Measurements from ENCODE around the gene CEMIP. TPM values are rescaled to one million over a fixed set of nuclear protein-coding genes. Genes with fewer than 3 reads are reported as not detected.

The CEMIP gene
- polyA plus RNA-seq, 1 of the 3 experiments (the other 2 are of a cell fraction): 27.8 TPM

- Histone ChIP-seq H3K79me2 (ENCODE audit: insufficient read depth) (peaks cover 74% of the 10 kb centered on the region), H3K4me2 (no peak overlapping the region), H3K27ac (ENCODE audit: low read depth in 2 of 2, low read length in 1 of 2) (no peak overlapping the region), H3K4me1 (ENCODE audit: control insufficient read depth in 1 of 2, insufficient read depth in 2 of 2, low read depth in 1 of 2, low read length in 1 of 2) (peaks cover 0 to 13% of the 10 kb centered on the region in 2 experiments; a peak in 2 of 4 replicates), H2AFZ (ENCODE audit: low read depth) (no peak overlapping the region), H4K20me1 (ENCODE audit: insufficient read depth) (peaks cover 10% of the 10 kb centered on the region), H3K9ac (no peak overlapping the region), H3K9me3 (no peaks in the 10 kb centered on the region), H3K36me3 (replicated peaks in 1 of 2; ENCODE audit: control insufficient read depth in 1 of 2, insufficient read depth in 2 of 2, low read length in 1 of 2) (peaks cover 7 to 8% of the 10 kb centered on the region in 2 experiments), H3F3A (replicated peaks; ENCODE audit: insufficient read depth) (no peaks in the 10 kb centered on the region), H3K9me2 (no peaks in the 10 kb centered on the region), H3K4me3 (ENCODE audit: low read depth in 2 of 2, low read length in 1 of 2) (no peak overlapping the region), H3K27me3 (ENCODE audit: insufficient read depth) (no peaks in the 10 kb centered on the region)
- 96% methylated on average over 9 of the region's 9 CpGs for WGBS (ENCODE audit: low lambda C conversion rate)
- POLR2A ChIA-PET: no interaction called here
- CTCF ChIA-PET: interaction anchor here (9.0 kb wide), 1 partner anchor 16 kb away, joined by 52 read pairs; no protein-coding TSS in a partner anchor
- no peak for TF ChIP-seq GABPA (IDR thresholded peaks at IDR 0.05; ENCODE audit: low read depth)
- TF ChIP-seq, protein P1, sequence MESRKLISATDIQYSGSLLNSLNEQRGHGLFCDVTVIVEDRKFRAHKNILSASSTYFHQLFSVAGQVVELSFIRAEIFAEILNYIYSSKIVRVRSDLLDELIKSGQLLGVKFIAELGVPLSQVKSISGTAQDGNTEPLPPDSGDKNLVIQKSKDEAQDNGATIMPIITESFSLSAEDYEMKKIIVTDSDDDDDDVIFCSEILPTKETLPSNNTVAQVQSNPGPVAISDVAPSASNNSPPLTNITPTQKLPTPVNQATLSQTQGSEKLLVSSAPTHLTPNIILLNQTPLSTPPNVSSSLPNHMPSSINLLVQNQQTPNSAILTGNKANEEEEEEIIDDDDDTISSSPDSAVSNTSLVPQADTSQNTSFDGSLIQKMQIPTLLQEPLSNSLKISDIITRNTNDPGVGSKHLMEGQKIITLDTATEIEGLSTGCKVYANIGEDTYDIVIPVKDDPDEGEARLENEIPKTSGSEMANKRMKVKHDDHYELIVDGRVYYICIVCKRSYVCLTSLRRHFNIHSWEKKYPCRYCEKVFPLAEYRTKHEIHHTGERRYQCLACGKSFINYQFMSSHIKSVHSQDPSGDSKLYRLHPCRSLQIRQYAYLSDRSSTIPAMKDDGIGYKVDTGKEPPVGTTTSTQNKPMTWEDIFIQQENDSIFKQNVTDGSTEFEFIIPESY (IDR thresholded peaks at IDR 0.05; ENCODE audit: borderline replicate concordance, low read depth): no peak
- TF ChIP-seq TCF12 (IDR thresholded peaks at IDR 0.05): no peak
- no peak for TF ChIP-seq TEAD4 (IDR thresholded peaks at IDR 0.05; ENCODE audit: borderline replicate concordance, insufficient read depth)
- TF ChIP-seq RFX5 (IDR thresholded peaks at IDR 0.05; ENCODE audit: low read length): no peak
- no peak for TF ChIP-seq IRF3 (IDR thresholded peaks at IDR 0.05; ENCODE audit: low read depth, low read length)
- no peak for TF ChIP-seq PBX3 (IDR thresholded peaks at IDR 0.05)
- no peak for TF ChIP-seq ELF1 (IDR thresholded peaks at IDR 0.05)
- TF ChIP-seq FOSL2 (IDR thresholded peaks at IDR 0.05; ENCODE audit: borderline replicate concordance, low read depth): no peak
- TF ChIP-seq CTCF (IDR thresholded peaks at IDR 0.05): no peak
- no peak for TF ChIP-seq YY1 (IDR thresholded peaks at IDR 0.05; ENCODE audit: low read depth)
- no peak for TF ChIP-seq NRF1 (IDR thresholded peaks at IDR 0.05; ENCODE audit: low read depth, low read length)
- no peak for TF ChIP-seq GATA2 (CRISPR knock-in tag; IDR thresholded peaks at IDR 0.05)
- TF ChIP-seq, protein P2, sequence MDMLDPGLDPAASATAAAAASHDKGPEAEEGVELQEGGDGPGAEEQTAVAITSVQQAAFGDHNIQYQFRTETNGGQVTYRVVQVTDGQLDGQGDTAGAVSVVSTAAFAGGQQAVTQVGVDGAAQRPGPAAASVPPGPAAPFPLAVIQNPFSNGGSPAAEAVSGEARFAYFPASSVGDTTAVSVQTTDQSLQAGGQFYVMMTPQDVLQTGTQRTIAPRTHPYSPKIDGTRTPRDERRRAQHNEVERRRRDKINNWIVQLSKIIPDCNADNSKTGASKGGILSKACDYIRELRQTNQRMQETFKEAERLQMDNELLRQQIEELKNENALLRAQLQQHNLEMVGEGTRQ (IDR thresholded peaks at IDR 0.05; ENCODE audit: borderline replicate concordance, low read depth, low read length): no peak
- TF ChIP-seq RXRA (IDR thresholded peaks at IDR 0.05; ENCODE audit: borderline replicate concordance, low read depth): no peak
- no peak for TF ChIP-seq MXI1 (IDR thresholded peaks at IDR 0.05; ENCODE audit: low read depth, low read length)
- DNase-seq: no peak
Observed at GRCh38 chr15:80984856-80985255, 205.7 kb downstream of the CEMIP start.
